HCT116 (cell line): Measurements from ENCODE around the gene PITPNC1.

Experiments
- CTCF ChIP-seq, 3 experiments: fragments of 200-600 bp in 1 of 3; sonication (generic) in 1 of 3; IDR thresholded peaks in 2 of 3; conservative IDR thresholded peaks in 1 of 3; 2 replicates each; pipeline ENCODE4 v1.5.1; 2012 to 2017; ENCODE audit warnings: low read depth in 2 of 3, low read length in 2 of 3, antibody characterized with exemption in 1 of 3, borderline replicate concordance in 1 of 3, control low read depth in 1 of 3, mild to moderate bottlenecking in 1 of 3, mixed read lengths in 1 of 3, mixed run types in 1 of 3, moderate library complexity in 1 of 3; ENCODE audit not compliant: insufficient read depth in 1 of 3
- EGR1 ChIP-seq: IDR thresholded peaks from 2 replicates; pipeline ENCODE4 v1.6.1; 2012; ENCODE audit warnings: low read depth
- ELF1 ChIP-seq: IDR thresholded peaks from 2 replicates; pipeline ENCODE4 v1.6.1; 2012; ENCODE audit warnings: low read depth, borderline replicate concordance
- EZH2 ChIP-seq: fragments of 200-600 bp; sonication (generic); IDR thresholded peaks from 2 replicates; pipeline ENCODE4 v1.6.1; 2017; ENCODE audit warnings: antibody characterized with exemption, mixed run types
- JUND ChIP-seq: IDR thresholded peaks from 2 replicates; pipeline ENCODE4 v1.6.1; 2012
- POLR2A ChIP-seq: IDR thresholded peaks from 2 replicates; pipeline ENCODE4 v1.7.0; 2011; ENCODE audit warnings: borderline replicate concordance; ENCODE audit not compliant: insufficient read depth, insufficient read length; ENCODE audit errors: extremely low read depth
- POLR2AphosphoS5 ChIP-seq: IDR thresholded peaks from 2 replicates; pipeline ENCODE4 v1.6.1; 2011; ENCODE audit warnings: mild to moderate bottlenecking, low read depth, low read length, moderate library complexity
- REST ChIP-seq: IDR thresholded peaks from 2 replicates; pipeline ENCODE4 v1.6.1; 2012; ENCODE audit warnings: low read depth
- SIN3A ChIP-seq: IDR thresholded peaks from 2 replicates; pipeline ENCODE4 v1.6.1; 2012; ENCODE audit warnings: low read depth
- SRF ChIP-seq: IDR thresholded peaks from 2 replicates; pipeline ENCODE4 v1.6.1; 2012; ENCODE audit warnings: low read depth
- YY1 ChIP-seq: IDR thresholded peaks from 2 replicates; pipeline ENCODE4 v1.6.1; 2011; ENCODE audit warnings: low read length, low read depth, moderate library complexity, mild to moderate bottlenecking; ENCODE audit not compliant: insufficient replicate concordance; ENCODE audit errors: extremely low read depth

DNA sequence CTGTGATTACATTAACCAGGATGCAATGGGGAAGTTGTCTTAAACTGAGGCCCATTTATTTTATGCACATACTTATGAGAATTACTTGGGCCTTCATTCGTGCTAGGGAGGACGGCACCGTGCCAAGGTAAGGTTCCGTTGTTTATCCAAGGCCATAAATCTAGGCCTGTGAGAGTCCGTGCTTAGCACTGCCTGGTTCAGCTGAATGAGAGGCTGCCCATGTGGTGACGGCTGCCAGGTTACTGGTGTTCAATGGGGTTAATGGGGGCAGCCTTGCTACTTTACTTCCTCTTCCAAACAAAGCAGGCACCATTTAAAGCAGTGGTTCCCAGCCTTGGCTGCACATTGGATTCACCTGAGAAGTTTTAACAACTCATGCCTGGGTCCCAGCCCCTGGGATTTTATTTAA lies 205.6 kb downstream of the PITPNC1 start:
- TF ChIP-seq SIN3A (no peak), POLR2A (no peak), POLR2AphosphoS5 (no peak), CTCF (IDR thresholded peaks at IDR 0.05 in 2 of 3, conservative IDR thresholded peaks at IDR 0.05 in 1 of 3; ENCODE audit: borderline replicate concordance in 1 of 3, insufficient read depth in 1 of 3, low read depth in 2 of 3, low read length in 2 of 3) (no peak), ELF1 (no peak), SRF (no peak), YY1 (no peak), EGR1 (no peak), REST (no peak), EZH2 (no peak), JUND (no peak)
